ENCODE data around the gene ARRDC5.

ARRDC5 gene

DNA sequence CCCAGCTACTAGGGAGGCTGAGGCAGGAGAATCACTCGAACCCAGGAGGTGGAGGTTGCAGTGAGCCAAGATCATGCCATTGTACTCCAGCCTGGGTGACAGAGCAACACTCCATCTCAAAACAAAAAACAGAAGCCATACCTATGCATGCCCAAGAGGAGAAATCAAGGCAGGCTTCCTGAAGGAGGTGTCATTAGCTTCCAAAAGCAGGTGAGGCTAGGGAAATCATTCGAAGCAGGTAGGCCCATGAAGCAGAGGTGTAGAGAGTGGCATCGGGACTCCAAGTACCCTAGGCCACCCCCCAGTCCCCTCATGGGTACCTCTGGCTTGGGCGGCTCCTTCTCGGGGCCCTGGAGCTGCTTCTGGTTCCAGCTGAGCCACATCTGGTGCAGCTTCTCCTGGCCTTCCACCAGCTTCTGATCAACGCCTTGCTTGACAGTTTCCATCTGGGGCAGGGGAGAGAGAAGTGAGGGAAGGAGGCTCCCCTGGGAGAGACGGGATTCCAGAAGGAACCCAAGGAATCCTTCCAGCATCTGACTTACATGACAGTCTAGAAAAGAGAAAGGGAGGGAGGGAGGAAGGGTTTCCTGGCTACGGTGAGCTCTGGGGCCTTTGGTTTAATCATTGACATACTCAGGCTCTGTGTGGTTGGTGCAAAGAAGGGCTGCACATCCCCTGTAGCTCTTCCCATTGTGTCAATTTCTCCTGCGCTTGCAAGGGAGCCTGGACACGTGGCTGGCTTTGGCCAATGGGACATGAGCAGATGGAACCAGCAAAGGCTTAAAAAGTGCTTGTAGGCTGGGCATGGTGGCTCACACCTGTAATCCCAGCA, 58.1 kb downstream of the ARRDC5 start:
- ChIA-PET CTCF (interaction anchor here (2.8 kb wide), 1 partner anchor 35 kb away, joined by 12 read pairs; no protein-coding TSS in a partner anchor), POLR2A (no interaction called here)
- no peak for TF ChIP-seq TARDBP (IDR thresholded peaks at IDR 0.05)
- TF ChIP-seq LEF1 (IDR thresholded peaks at IDR 0.05; ENCODE audit: borderline replicate concordance) = no peak
- no peak for TF ChIP-seq FOXA1 (IDR thresholded peaks at IDR 0.05)
- no peak for TF ChIP-seq HDGF (IDR thresholded peaks at IDR 0.05; ENCODE audit: borderline replicate concordance)
- TF ChIP-seq ZNF384 (IDR thresholded peaks at IDR 0.05) = no peak
- TF ChIP-seq SUZ12 (IDR thresholded peaks at IDR 0.05) = no peak
- TF ChIP-seq ELF4 (IDR thresholded peaks at IDR 0.05) = no peak
- TF ChIP-seq L3MBTL2 (conservative IDR thresholded peaks at IDR 0.05) = no peak
- DNase-seq (ENCODE audit: extremely low spot score) = no peak

DNA sequence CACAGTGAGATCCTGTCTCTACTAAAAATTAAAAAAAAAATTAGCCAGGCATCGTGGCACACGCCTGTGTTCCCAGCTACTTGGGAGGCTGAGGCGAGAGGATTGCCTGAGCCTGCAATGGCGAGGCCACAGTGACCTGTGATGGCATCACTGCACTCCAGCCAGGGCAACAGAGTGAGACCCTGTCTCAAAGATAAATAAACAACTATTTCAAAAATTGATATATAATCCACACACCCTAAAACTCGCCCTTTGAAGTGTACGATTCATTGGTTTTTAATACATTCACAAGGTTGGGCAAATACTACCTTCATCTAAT, 59.1 kb downstream of the ARRDC5 start:
- TF ChIP-seq FOXM1 (IDR thresholded peaks at IDR 0.05; ENCODE audit: borderline replicate concordance) (no peak), ELF4 (IDR thresholded peaks at IDR 0.05) (no peak), L3MBTL2 (conservative IDR thresholded peaks at IDR 0.05) (no peak), BHLHE40 (IDR thresholded peaks at IDR 0.05; ENCODE audit: borderline replicate concordance) (no peak), NFRKB (IDR thresholded peaks at IDR 0.05) (no peak)
- ChIA-PET POLR2A (no interaction called here), CTCF (interaction anchor here (0.9 kb wide), 1 partner anchor 33 kb away, joined by 4 read pairs; no protein-coding TSS in a partner anchor)
- DNase-seq (ENCODE audit: extremely low spot score) = no peak

All from HEK293T (cell line).